Stimulated activated CD8-positive, alpha-beta memory T cell treated with anti-CD3 and anti-CD28 coated beads, Interleukin-15, amount 100 ng/mL, for 1 hour (primary cell): Measurements from ENCODE around the gene F3.

ENCODE experiments used
- DNase-seq: peaks from one replicate; pipeline ENCODE4 v3.0.0-alpha.2; 2020; ENCODE audit warnings: low read depth

F3 gene

DNA sequence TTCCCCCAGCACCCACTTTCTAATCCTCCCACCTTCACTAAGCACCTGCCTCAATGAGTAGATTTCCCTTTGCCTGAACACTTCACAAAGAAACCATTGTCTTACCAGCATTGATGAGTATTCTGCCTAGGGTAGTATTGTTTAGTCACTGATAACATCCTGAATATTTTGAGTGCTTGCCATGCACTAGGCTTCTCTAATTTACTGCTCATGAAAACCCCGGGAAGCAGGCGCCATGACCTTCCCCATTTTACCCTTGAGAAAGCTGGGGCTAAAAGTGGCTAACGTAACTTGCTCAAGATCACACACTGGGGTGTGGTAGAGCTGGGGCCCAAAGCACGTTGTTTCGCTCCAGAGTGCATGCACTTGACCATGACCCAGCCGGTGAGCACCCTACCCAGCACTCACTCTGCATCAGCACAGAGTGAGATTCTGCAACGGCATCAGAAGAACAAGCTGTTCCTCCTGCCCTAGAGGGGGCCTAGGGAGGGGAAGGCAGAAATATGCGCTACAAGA lies 10.6 kb upstream of the F3 start:
- no peak for DNase-seq

DNA sequence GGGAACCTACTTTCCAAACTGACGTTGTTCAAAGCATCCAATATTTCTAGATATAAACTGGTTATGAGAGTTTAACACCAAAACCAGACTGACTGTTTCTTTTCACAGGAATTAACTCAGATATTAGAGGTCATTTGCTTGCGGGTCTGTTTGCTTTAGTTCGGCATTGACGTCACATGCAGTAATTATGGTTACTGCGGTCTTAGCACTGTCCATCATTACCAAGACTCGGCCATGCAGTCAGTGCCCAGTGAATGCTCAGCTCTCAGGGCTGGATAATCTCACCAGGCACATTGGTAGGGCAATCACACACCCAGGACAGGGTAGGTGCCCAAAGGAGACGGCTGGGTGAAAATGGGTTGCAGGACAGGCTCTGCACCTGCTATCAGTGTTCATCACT lies 9.9 kb upstream of the F3 start:
- DNase-seq: no peak

- DNase-seq: no peak
Observed at GRCh38 chr1:94550800-94551241, 9.3 kb upstream of the F3 start.

DNA sequence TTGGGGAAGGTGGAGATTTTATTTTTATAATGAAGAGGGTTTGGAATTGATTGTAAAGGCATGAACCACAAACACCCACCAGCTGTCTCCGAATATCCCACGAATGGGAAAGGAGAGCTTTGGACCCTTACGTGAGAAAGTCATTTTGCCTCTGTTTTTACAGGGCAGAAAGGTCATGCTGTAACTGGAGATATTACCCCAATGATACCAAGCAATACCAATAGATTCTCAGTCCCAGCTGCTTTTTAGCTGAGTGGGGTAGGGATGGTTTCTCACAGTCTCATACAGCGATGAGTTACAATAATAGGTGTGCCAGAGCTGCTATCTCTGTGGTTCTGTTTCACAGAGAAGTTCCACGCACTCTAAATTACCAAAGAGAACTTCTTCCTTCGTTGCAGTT lies 8.8 kb upstream of the F3 start:
- no peak for DNase-seq

- no peak for DNase-seq
Observed at GRCh38 chr1:94549706-94550105, 8.1 kb upstream of the F3 start.

DNA sequence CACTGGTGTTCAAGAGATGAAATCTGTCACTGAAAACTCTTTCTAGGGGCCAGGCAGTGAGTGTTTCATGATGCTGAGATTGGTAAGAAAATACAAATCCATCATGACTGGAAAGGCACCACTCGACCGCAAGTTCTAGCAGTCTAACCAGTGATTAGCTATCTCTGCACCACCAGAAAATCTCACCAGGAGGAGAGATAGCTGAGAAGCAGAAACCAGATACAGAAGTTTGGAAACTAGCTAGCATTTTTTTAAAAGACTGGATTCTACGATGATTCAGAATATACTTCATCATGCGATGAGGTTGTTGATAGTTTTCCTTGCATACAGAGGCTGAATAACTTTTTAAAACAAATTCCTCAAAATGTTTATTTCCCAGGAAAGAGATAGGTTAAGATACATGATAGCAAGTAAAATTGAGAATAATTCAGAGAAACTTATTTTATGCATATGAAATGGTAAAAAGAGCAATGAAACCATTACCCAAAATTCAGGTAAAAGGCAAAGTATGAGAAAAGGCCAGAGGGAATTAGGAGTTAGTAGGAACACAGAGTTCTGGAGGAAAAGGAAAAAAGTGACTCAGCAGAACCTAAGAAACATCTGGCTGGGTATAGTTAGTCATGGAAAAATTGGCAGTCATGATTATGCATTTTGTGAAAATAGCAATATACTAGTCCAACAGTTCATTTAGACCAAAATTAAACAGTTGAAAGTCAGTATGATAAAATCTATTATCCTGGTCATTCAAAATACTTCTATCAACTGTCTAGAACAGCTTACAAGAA lies 3.3 kb upstream of the F3 start:
- no peak for DNase-seq

DNA sequence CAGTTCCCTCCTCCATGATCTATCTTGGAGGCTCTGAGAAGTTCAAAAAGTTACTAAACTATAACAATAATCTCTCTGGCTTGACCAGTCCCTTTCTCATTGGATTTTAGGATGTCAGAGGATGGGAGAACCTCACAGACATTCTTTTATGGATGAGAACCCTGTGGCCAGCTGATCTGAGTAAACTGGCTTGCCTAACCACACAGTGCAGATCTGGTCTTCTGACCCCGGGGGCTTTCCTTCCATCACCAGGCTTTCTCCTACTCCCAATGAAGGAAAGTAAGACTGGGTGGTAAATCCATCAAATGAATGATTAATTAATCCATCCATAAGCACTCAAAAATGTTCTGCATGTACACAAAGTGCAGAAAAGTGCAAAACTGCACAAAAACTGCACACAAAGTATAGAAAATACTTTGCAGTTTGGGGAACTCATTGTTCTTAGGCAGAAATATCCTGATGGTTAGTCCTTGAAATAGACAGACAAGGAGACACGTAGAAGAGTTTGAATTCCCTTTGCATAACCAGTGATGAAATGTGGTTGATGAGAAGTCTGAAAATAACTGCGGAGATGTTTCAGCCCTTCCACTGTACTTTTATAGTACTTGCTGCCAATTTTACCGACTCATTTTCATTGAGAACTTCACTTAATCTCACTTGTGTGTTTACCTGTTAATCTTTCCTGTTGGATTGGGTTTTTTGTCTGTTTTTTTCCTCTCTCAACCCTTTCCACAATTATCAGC lies 2.5 kb upstream of the F3 start:
- no peak for DNase-seq

- no peak for DNase-seq
Observed at GRCh38 chr1:94543001-94543400, 1.4 kb upstream of the F3 start.

DNA sequence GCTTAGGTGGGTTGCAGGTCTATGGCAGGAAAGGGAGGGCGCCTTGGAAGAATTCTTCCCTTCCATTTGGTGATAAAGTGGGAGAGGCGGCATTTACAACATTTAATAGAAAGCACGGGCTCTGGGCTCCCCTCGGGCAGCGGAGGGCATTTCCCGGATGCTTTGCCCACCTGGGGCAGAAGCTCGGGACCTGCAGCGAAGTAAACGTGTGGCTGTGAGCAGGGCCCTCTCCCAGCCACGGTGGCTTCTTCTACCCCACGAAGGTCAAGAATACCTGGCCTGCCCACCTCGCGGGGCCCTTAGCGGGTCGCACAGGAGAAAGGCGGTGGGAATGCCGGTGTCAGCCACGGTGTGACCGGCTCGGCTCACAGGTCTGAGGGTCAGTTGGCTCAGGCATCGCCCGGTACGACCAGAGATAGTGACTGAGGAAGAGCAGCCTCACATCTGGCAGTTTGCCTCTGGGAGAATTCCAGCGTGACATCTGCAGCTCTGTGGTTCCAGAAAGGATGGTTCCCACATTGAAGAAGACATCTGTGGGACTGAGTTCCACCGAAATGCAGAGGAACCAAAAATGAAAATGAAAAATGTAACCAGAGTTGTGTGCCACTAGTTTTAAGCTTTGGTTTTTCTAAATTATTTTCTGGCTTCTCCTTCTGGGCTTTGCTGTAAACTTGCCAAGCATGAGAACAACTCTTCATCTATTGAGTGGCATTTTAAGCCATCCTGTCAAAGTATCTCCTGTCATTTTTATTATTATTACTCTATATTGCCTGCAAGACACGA lies 720 bp upstream of the F3 start:
- no peak for DNase-seq

DNA sequence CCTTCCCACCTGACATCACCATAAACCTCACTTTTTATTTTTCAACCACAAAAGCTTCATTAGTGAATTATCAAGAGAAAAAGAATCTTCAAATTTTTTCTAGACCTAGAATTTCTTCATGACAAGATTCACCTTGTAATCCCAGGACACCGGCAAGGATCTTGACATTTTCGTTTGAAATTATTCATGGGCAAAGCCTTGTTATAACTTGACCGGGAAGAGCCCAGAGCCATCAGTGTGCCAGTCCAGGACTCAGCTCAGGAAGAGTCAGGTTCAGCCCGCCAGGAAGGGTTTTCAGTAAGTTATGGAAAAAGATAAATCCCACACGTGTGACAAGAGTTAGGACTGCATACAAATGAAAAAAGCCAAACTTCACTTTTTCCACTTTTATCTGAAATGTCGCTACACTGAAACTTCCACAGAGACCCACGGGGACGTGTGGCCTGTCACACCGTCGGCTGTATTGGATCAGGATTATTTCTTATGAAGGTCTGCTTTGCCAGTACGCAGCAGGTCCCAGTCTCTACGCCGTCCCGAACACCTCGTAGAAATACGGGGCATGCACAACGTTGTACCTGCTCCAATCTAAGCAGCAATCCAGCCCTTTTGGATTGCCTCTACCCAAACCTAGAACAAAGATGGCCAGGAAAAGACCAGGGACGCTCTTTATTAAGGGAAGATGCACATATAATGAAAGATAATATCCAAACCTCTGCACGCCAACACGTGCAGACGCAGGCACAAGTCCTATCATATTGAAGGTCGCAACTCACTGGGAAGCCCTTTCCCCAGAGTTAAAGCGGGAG lies 916 bp downstream of the F3 start:
- DNase-seq: no peak

- DNase-seq: no peak
Observed at GRCh38 chr1:94539496-94539895, 2.1 kb downstream of the F3 start.

DNA sequence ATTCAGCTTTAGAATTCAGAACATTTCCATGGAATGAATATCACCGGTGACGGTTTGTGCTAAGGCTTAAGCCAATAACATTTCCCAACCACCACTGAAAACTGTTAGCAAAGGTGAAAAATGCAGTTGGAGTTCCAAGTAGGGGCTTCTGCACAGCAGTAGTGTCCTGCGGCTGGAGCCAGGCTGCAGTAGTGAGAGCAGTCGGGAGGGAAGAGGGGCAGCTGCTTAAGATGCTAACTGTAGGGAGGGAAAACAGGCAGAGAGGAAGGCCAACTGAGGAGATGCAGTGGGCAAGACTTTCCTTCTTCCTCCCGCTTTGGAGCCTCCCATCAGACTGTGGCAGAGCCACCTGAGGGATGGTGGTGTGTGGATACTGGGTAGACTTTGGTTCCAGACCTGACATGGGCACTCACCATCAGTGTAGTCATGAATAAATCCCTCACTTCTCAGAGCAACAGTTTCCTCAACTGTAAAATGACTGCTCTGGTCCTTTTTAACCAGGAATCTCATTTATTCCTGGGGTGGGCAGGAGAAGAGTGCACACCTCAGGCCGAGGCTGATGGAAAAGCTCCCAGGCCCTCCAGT lies 3.2 kb downstream of the F3 start:
- DNase-seq: no peak

- DNase-seq: no peak
Observed at GRCh38 chr1:94537254-94537653, 4.3 kb downstream of the F3 start.

DNA sequence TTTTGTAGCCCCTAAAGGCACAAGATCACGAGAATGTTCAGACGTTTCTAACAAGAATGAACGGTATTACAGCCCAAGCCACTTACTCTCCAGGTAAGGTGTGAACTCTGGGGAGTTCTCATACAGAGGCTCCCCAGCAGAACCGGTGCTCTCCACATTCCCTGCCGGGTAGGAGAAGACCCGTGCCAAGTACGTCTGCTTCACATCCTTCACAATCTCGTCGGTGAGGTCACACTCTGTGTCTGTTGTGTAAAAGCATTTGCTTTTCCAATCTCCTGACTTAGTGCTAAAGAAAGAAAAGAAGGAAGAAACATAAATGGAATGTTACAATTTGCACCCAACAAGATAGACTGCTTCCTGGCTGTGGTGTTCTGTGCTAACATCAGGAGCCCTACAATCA lies 5.7 kb downstream of the F3 start:
- DNase-seq: no peak

GRCh38 chr1:94535095-94535494 lies 6.5 kb downstream of the F3 start:
- no peak for DNase-seq

GRCh38 chr1:94532077-94532476 lies 9.5 kb downstream of the F3 start:
- no peak for DNase-seq

GRCh38 chr1:94531664-94532063 lies 9.9 kb downstream of the F3 start:
- no peak for DNase-seq

DNA sequence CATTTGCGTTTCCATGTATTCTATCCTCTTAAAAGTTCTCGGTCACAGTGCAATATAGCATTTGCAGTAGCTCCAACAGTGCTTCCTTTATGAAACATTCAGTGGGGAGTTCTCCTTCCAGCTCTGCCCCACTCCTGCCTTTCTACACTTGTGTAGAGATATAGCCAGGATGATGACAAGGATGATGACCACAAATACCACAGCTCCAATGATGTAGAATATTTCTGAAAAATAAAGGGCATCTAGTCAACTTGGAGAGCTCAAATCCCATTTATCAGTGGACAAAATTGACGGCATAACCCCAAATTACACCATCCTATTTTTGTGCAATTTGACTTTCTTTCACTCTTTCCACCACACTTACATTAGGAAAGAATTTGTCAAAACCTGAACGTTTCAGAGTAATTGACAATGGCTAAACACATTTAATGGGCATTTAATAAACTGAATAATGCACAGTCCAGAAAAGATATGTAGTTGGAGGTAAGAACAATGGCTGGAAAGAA lies 11.1 kb downstream of the F3 start:
- no peak for DNase-seq

DNA sequence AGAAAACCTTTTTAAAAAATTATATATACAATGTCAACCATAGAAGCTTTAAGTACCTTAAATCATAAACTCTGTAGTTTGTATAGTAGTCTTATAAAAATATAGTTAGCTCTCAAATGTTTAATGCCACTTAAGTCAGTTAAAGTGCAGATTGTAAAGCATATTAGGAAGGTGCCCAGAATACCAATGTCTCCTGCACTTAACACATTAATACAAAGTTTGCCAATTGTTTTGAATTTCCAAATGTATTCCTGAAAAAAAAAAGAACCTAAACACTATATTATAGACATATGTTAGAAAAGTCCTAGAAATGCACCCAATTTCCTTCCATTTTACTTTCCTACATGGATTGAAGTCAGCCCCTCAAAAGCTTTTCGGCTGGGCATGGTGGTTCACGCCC lies 12.1 kb downstream of the F3 start:
- no peak for DNase-seq

GRCh38 chr1:94528826-94529225 lies 12.7 kb downstream of the F3 start:
- DNase-seq: no peak

GRCh38 chr1:94528299-94528698 lies 13.3 kb downstream of the F3 start:
- DNase-seq: no peak
